RPMI7951 (cell line): Measurements from ENCODE around the gene PKD1L1. TPM values are rescaled to one million over a fixed set of nuclear protein-coding genes. Genes with fewer than 3 reads are reported as not detected.
A peak's percentile ranks its signal among the peaks of the same experiment; 100 is the strongest.
"Not testable (repeated sequence)": the region's sequence is repeated elsewhere in the genome, so short reads cannot be mapped to it uniquely, and the experiment has no call there.

ENCODE experiments used
- DNase-seq: peaks from one replicate; pipeline ENCODE4 v3.0.0-alpha.2; 2012; ENCODE audit warnings: low read depth
- total RNA-seq: library from RNA; depleted of rRNA; stranded (reverse); fragments of >200 nt; shearing (Covaris generic); gene quantifications from 2 replicates; pipeline ENCODE4 v1.2.3, GENCODE V29; 2014; rRNA removed

PKD1L1 gene, protein sequence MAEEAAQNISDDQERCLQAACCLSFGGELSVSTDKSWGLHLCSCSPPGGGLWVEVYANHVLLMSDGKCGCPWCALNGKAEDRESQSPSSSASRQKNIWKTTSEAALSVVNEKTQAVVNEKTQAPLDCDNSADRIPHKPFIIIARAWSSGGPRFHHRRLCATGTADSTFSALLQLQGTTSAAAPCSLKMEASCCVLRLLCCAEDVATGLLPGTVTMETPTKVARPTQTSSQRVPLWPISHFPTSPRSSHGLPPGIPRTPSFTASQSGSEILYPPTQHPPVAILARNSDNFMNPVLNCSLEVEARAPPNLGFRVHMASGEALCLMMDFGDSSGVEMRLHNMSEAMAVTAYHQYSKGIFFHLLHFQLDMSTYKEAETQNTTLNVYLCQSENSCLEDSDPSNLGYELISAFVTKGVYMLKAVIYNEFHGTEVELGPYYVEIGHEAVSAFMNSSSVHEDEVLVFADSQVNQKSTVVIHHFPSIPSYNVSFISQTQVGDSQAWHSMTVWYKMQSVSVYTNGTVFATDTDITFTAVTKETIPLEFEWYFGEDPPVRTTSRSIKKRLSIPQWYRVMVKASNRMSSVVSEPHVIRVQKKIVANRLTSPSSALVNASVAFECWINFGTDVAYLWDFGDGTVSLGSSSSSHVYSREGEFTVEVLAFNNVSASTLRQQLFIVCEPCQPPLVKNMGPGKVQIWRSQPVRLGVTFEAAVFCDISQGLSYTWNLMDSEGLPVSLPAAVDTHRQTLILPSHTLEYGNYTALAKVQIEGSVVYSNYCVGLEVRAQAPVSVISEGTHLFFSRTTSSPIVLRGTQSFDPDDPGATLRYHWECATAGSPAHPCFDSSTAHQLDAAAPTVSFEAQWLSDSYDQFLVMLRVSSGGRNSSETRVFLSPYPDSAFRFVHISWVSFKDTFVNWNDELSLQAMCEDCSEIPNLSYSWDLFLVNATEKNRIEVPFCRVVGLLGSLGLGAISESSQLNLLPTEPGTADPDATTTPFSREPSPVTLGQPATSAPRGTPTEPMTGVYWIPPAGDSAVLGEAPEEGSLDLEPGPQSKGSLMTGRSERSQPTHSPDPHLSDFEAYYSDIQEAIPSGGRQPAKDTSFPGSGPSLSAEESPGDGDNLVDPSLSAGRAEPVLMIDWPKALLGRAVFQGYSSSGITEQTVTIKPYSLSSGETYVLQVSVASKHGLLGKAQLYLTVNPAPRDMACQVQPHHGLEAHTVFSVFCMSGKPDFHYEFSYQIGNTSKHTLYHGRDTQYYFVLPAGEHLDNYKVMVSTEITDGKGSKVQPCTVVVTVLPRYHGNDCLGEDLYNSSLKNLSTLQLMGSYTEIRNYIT (N-terminal part only)
- total RNA-seq = 0.10 and 0.12 TPM in 2 replicates

DNA sequence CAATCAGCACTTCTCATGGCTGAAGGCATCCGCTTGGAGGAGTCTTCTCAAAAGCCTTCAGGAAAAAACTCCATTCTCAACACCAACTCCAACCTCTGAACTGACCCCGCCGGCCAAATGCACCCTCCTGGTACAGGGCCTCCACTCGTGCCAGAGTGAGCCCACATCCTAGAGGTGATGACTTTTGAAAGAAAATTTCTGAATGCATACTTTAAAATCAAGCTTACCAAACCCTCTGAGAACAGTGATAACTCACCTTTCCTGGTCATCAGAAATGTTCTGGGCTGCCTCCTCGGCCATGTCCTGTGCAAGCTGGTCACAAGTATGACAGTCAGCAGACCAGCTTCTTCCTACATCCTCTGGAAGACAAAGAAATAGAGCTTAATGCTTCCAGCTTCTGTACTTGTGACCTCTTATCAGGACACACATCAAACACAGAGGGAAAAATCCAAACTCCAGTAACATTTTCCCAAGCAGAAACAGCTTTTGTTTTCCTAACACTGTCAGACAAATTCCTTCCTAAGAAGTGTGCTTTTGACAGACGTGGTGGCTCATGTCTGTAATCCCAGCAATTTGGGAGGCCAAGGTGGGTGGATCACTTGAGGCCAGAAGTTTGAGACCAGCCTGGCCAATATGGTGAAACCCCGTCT is at the start of gene PKD1L1:
PKD1L1 (minus strand) TSS at position 326 of the 650 bp plus-strand sequence; CDS start at position 300, 26 bp downstream.
- no peak for DNase-seq

DNA sequence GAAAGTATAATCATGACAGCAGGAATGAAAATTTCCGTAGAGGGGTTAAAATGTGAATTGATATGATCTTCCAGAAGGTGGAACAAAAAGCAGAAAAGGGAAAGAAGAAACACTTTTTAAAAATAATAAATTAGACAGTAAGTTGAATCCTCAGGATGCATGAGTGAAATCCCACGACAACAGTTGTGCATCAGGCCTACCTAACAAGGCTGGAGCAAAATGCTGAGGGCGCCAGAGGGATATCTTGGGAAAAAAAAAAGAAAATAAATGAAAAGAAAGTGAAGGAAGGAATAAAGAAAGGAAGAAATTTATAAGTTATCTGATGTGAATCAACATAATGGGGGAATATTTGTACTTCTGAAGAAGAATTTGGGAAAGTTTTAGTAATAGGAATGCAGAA is 44.2 kb upstream of the PKD1L1 start:
- DNase-seq = peak; percentile 29

DNA sequence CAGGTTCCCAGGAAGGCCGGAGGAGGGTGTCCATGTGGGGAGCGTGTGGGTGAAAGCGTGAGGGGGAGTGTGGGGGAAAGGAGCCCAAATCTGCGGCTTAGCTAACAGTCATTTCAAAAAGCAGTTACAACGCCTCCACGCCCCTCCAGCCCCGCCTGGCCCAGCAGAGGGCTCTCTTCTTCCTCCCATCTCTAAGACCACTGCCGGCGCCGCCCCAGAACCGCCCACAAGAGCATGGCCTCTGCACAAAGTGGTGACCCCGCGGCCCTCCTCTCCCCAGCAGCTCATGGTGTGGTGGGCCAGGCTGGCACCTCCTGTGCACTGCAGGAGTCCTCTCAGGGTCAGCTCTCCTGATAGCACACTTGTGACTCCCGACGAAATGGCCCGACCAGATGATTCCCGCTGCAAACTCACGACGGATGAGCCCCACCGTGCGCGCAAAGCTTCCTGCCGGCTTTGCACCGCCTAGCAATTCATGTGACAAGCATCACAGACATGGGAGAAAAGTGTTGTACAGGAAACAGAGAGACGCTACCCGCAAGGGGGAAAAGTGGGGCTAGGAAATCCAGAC is 43.6 kb upstream of the PKD1L1 start:
- DNase-seq = peak; percentile 88

DNA sequence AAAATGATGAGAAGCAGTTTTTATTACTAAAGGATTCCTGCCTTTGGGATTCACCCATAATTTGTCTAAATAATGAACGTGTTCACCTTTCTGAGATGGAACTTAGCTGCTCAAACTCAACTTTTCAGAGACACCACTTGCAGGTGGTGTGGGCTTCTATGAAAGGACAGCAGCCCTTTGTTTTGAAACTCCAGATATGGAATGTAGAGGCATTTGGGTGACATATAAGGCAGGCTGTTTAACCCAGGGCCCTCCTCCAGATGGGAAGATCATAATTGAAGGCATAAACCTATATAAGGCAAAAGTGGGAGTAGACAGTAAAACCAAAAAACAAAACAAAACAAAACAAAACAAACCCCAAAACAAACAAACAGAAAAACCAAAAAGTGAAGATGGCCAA is 43.0 kb upstream of the PKD1L1 start:
- DNase-seq = no peak

DNA sequence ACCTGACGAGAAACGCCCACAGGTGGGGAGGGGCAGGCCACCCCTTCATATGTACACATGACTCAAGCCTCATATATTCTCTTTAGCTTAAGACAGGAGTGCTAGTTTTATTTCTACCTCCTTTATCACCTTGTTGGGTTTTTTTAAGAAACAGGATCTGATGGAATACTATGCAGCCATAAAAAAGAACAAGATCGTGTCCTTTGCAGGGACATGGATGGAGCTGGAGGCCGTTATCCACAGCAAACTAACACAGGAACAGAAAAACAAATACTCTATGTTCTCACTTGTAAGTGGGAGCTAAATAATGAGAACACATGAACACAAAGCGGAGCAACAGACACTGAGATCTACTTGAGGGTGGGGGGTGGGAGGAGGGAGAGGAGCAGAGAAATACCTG is 42.3 kb upstream of the PKD1L1 start:
- DNase-seq = no peak

DNA sequence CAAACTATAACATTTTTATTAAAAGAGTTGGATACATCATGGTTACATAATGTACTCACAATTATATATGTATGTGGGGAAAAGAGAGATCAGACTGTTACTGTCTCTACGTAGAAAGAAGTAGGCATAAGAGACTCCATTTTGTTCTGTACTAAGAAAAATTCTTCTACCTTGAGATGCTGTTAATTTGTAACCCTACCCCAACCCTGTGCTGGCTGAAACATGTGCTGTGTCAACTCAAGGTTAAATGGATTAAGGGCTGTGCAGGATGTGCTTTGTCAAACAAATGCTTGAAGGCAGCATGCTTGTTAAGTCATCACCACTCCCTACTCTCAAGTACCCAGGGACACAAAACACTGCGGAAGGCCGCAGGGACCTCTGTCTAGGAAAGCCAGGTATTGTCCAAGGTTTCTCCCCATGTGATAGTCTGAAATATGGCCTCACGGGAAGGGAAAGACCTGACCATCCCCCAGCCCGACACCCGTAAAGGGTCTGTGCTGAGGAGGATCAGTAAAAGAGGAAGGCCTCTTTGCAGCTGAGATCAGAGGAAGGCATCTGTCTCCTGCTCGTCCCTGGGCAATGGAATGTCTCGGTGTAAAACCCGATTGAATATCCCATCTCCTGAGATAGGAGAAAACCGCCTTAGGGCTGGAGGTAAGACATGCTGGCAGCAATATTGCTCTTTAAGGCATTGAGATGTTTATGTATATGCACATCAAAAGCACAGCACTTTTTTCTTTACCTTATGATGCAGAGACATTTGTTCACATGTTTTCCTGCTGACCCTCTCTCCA is 41.5 kb upstream of the PKD1L1 start:
- DNase-seq = not testable (repeated sequence)

DNA sequence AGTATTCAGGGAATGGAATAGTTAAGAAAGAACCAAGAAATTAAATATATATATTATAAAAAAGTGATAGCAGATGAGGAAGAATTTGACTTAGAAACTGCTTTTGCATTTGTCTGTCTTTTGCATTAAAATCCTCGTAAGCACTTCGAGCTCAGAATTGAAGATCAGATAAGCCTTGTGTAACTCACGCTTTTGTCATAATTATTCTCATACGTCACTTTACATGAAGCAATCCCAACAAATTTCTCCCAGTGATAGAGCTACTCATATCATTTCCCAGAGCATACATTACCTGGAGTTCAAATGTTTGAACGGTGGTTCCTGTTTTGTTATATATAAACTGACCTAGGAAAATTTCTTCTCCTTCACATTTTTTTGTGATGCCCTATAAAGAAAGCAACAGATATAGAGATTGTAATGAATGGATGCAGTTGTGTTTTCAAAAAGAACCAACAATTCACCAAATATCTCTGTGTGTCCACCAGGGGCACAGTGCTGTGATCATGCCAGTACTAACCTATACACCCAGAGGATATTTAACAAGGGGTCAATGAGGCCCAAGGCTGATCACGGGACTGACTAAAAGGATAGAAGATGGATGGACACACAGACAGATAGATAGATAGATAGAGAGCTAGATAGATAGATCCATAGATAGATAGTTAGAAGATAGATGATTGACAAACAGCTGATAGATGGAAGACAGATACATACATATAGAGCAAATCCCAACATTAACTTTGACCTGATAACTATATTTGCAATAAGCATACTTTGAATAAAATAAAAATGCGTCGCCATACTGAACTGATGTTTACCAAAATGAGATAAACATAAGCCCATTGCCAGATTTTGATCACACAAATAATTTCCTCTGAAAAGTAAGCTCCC is 40.5 kb upstream of the PKD1L1 start:
- peak; percentile 35 for DNase-seq

DNA sequence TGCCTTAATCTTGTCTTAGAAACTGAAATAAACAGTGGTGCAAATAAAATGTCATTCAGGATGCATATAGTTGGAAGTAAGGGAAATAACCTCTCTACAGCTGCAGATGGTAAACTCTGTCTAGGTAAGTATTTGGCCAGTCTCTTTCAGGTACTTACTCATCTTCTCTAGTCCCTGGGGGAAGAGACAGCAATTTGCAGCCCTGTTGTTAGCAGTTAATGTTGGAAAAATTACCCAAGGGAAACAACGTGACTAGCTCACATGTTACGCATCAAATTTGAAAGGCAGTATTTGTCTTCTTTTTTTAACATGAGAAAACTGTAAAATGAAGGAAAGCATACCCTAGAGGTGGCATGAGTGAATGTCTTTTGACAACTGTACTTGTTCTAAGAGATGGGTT is 34.3 kb upstream of the PKD1L1 start:
- no peak for DNase-seq

DNA sequence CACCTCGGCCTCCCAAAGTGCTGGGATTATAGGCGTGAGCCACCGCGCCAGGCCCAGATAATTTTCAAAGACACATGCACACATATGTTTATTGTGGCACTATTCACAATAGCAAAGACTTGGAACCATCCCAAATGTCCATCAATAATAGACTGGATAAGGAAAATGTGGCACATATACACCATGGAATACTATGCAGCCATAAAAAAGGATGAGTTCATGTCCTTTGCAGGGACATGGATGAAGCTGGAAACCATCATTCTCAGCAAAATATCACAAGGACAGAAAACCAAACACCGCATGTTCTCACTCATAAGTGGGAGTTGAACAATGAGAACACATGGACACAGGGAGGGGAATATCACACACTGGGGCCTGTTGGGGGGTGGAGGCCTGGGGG is 32.4 kb upstream of the PKD1L1 start:
- DNase-seq = not testable (repeated sequence)

DNA sequence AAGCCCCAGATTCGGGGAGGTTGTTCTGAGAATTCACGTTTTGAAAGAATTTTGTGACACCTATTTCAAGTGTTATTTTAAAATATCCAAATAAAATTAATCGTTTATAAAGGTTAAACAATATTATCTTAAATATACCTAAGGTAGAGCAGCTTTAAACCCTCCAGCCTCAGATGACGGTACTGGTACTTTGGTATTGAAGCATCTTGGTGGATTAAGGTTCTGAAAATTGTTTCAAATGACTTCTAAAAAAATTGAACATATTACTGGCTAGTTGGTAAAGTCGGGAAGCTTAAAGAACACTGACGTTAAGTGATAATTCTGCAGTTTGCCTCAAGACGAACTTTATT is 31.5 kb upstream of the PKD1L1 start:
- no peak for DNase-seq

DNA sequence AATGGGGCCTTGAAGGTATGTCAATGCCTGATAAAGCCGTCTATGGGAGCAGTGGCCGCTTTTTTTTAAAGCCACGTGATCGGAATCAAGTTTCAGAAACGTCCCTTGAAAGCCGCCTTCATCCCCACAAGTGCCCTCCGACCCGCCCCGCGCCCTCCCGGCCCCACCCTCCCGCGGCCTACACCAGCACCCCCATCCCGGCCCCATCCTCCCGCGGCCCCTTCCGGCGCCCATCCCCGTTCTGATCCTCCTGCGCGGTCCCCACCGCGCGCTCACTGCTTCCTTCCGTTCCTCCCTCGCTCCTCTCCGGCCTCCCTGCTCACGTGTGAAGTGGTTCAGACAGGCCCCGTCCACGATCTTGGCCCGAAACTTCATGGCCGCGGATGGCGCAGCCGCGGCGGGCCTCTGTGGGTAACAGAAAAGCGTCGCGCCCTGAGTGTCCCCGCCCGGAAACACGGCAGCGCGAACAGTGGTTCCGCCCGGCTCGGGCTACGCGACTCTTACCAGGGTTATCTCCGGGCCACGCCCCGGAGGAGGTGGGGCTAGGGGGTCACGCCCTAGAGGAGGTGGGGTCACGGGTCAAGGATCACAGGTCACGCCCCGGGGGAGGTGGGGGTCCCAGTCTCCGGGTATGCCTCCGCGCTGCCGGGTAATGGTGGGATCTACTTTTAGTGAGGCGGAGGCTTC is 31.0 kb upstream of the PKD1L1 start, which contains the start of gene HUS1:
HUS1 (minus strand) TSS at position 471 of the 687 bp plus-strand sequence; CDS start at position 375, 96 bp downstream.
- peak; percentile 92 for DNase-seq

DNA sequence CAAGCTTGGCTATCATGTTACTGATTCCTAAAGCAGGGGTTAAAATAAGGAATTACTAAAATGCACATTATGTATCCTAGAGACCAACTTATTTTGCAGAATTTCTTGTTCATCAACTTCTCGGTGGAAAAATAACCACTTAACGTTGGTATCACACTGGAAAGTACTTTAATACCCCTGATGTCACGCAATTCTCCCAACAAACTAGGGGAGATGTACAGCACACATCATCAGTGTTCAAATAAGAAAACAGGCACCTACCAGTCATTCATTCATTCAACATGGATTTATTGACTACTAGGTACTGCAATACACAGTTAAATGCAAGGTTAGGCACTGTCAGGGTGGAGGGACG is 30.5 kb upstream of the PKD1L1 start:
- no peak for DNase-seq

DNA sequence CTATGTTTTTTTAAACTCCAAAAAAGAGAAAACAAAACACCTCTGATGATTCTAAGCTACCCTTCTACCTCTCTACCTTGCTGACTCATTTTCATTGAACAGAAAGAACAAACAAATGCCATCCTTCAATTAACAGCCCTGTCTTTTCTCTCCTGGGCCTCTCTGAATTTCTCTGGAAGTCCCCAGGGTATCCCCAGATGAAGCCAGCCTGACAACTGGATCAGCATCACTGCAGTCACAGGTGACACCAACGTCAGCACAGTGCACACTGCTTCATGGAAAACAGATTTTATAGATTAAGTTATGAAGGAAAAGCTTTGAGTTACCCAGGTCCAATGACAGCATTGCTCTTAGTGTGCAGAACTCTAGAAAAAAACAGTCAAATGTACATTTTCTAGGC is 25.5 kb upstream of the PKD1L1 start:
- DNase-seq = no peak

DNA sequence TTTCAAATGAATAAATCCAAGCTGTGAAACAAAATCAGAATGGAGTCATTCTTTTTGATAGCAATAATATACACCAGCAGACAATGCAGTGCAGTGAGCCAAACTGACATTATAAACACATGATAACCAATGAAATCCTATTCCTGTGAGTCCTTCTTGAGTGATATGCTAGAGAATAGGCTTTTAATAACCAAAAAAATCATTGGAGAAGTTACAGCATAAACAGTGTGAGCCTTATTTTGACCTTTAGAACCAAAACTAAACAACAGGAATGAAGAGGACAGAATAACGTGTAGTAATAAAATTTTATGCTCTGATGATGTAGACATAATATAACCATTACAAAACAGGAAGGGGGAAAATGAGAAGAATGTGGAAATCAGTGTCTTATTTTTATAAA is 22.5 kb upstream of the PKD1L1 start:
- no peak for DNase-seq

DNA sequence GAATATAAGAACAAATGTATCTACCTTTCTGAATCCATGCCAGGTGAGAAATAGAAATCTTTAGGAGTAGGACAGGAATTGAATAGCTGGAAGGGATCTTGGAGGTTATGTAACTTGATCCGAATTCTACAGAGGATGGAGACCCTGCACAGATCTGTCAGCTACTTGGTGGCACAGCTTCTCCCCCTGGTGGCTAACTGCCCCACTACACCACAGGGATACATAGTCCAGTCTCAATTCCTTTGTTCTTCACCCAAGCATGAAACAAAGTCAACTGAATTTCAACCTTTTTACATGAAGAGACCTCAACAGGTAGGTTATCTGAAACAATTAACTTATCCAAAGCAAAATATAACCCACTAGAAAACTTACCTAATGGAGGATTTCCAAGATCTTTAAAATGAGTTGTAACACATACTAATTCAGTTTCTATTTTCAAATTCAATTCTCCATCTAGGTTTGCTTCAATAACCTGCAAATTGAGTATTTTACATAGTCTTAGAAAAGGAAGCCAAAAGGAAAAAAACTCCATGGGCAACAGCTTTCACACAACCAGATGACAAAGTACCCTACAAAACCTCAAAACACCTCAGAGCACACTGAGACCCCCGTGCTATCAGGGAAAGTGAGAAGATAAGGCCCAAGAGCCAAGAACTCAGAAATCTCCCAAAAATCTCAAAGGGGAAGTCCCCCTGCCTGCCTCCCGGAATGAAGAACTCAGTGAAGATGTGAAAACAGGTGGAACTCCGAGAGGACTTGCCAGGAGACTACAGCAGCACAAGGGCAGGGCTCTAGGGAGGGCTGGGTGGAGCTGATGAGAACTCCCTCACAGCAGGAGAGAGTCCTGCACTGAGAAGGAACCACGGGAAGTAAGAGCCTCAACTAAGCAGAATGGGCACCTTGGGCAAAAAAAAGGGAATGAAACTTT is 20.8 kb upstream of the PKD1L1 start:
- DNase-seq = peak; percentile 67

DNA sequence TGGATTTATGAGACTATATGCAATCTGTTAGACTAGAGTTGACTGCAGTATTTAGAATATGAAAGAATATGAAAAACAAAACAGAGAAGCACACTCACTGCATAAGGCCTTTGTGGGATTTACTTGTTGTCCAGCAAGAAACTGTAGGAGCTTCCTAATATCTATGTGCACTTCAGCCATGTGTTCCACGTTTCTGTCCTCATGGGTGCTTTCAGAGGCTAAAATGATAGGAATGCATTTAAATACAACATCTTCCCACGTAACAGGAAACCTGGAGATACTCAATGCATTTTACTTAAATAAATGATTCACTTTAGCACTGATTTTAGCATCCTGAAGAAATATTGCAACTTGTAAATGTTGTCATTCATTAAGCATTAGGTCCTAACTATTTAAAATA is 19.4 kb upstream of the PKD1L1 start:
- DNase-seq = no peak

DNA sequence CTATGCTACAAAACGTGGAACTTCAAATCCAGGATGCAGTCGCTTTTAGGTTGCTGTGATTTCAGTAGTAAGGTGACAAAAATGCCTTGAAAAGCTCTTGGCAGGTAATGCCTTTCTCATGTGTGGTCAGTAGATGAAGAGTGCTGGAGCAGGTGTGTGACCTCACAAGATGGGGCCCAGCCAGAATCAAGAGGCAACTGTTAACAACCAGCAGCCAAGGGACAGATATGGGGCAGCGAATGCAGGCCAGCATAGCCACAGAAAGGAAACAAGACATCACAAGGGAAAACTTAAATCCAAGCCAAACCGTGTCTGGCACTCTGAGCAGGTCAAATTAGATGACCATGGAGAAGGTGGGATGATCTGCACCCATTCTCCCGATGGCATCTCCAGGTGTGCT is 18.9 kb upstream of the PKD1L1 start:
- no peak for DNase-seq
